22Rv1 (cell line): ENCODE data around the gene ECE1.

Experiments
- H3K27ac ChIP-seq: fragments of 450-650 bp; 2 replicates; pipeline ENCODE4 v1.5.1; 2017
- ZFX ChIP-seq: fragments of 450-650 bp; IDR thresholded peaks from 2 replicates; pipeline ENCODE4 v1.6.1; 2017; ENCODE audit warnings: antibody characterized with exemption, borderline replicate concordance
- TF ChIP-seq, protein P1 (sequence below): fragments of 450-650 bp; IDR thresholded peaks from 2 replicates; pipeline ENCODE4 v1.5.1; 2017; ENCODE audit warnings: mild to moderate bottlenecking

The ECE1 gene

GRCh38 chr1:21335750-21336224, 45.5 kb upstream of the ECE1 start:
- TF ChIP-seq ZFX = no peak
- H3K27ac ChIP-seq = peak overlapping the region; percentile 94

- TF ChIP-seq, protein P1, sequence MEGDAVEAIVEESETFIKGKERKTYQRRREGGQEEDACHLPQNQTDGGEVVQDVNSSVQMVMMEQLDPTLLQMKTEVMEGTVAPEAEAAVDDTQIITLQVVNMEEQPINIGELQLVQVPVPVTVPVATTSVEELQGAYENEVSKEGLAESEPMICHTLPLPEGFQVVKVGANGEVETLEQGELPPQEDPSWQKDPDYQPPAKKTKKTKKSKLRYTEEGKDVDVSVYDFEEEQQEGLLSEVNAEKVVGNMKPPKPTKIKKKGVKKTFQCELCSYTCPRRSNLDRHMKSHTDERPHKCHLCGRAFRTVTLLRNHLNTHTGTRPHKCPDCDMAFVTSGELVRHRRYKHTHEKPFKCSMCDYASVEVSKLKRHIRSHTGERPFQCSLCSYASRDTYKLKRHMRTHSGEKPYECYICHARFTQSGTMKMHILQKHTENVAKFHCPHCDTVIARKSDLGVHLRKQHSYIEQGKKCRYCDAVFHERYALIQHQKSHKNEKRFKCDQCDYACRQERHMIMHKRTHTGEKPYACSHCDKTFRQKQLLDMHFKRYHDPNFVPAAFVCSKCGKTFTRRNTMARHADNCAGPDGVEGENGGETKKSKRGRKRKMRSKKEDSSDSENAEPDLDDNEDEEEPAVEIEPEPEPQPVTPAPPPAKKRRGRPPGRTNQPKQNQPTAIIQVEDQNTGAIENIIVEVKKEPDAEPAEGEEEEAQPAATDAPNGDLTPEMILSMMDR = peak; percentile 51
- no peak for TF ChIP-seq ZFX
- H3K27ac ChIP-seq = peak overlapping the region; percentile 94
Measured at GRCh38 chr1:21335088-21335691, 44.9 kb upstream of the ECE1 start.

- TF ChIP-seq, protein P1 = peak; percentile 85
- TF ChIP-seq ZFX = no peak
- H3K27ac ChIP-seq = peak overlapping the region; percentile 94
Measured at GRCh38 chr1:21334214-21335087, 44.2 kb upstream of the ECE1 start.

DNA sequence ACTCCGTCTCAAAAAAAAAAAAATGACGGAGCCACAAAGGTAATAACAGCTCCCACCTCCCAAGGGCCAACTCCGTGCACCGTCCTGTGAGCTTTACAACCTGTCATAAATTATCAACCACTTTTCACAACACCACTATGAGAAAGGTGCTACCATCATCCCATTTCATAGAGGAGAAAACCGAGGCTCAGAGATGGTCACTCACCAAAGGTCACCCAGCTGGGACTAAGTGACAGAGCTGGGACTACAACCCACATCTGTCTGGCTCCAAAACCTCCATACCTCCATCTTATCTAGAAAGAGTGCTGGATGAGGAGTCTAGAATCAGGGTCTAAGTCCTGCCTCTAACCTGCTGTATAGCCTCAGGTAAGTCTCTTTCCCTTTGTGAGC, 43.6 kb upstream of the ECE1 start:
- H3K27ac ChIP-seq = peak overlapping the region; percentile 94
- TF ChIP-seq, protein P1 = no peak
- TF ChIP-seq ZFX = no peak

DNA sequence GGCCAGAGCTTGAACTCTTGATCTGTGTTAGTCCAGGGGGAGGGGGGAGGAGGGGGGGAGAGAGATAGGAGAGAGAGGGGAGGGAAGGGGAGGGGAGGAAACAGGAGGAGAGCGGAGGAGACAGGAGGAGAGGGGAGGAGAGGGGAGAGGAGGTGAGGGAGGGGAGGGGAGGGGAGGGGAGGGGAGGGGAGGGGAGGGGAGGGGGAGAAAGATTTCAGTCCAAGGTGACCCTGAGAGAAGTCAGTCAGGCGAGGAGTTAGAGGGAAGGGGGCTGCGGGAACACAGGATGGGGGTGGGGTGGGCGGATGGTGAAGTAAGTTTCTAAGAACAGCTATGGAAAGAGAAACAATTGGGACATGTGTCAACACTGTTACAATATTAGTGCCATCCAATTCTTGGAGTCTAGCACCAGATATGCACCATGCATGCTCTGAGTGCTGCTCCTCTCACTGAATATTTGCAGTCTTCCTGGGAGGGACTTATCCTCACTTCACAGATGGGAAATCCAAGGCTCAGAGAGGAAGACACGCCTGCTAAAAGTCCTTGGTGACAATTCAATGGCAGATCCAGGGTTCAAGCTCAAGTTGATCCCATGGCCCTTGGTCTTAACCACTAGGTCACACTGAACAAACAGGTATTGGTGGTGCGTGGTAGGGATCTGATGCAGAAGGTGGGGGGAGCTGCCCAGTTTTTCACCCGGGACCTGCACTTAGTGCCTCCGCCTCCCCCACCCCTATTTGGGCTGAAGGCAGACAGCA, 42.5 kb upstream of the ECE1 start:
- H3K27ac ChIP-seq = no peak overlapping the region
- TF ChIP-seq, protein P1 = no peak
- no peak for TF ChIP-seq ZFX

DNA sequence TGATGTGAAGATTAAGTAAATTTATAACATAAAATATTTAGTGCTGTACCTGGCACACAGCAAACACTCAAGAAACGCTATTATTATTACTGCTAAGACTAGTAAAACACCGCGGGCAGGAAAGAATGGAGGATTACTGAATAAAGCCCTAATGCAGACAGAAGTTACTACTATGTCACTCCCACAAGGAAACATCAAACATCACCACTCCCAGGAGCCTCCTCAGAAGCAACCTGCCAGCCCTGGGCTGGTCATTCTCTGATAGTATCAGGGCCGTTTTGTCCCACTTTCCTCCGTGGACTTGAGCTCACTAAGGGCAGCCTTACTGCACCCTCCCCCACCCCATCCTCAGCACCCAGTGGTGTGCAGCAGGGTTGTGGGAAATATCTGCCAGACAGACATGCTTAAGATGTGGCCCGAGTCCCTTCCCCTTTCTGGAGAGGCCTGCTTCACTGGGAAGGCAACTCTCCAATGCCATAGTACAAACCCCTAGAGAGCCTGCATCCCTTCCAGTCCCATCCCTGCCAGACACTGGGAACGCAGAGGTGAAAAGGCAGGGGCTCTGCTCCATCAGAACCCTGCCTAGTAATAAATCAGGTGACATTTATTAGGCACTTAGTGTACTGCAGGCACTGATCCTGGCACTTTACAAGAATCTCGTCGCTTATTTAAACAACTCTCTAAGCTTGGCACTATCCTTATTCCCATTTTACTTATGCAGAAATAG, 41.7 kb upstream of the ECE1 start:
- TF ChIP-seq ZFX = no peak
- TF ChIP-seq, protein P1 = no peak
- peak overlapping the region; percentile 46 for H3K27ac ChIP-seq

DNA sequence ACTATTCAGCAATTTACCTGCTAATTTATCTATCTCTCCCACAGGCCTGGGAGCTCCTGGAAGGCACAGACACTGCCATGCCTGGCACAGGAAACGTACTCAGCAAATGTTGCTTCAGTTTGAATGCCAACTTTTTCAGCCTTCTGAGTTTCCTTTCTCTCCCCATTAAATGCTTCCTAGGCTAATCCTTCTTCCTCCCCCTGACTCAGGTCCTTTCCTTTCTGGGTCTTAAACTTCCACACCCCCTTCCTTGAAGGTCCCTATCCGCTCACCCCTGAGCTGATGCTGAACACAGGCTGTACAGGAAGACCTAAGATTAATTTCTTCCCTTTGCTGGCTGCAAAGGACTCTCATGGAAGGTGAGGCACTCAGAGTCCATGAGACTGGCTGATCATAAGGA, 40.3 kb upstream of the ECE1 start:
- TF ChIP-seq ZFX = no peak
- TF ChIP-seq, protein P1 = no peak
- H3K27ac ChIP-seq = no peak overlapping the region
